Adrenal gland (tissue), 5 donors: ENCODE measurements around the gene MKNK1.

Source experiments
- CTCF ChIP-seq, 6 experiments: fragments of 450-650 bp in 4 of 6; fragments of 200-600 bp in 2 of 6; sonication (generic) in 1 of 6; IDR thresholded peaks; 1 replicate in 5 of 6; 2 replicates in 1 of 6; pipeline versions ENCODE4 v1.5.1 to v1.8.0; 2016 to 2021; ENCODE audit warnings: antibody characterized with exemption in 6 of 6, mild to moderate bottlenecking in 2 of 6, moderate library complexity in 1 of 6
- POLR2A ChIP-seq, 2 donors: fragments of 450-650 bp; IDR thresholded peaks; one replicate each; pipeline ENCODE4 v1.6.1; 2017; ENCODE audit warnings: antibody characterized with exemption in 2 of 2, mild to moderate bottlenecking in 2 of 2, moderate library complexity in 1 of 2
- donor health status: DM: no; HTN: no; CAD: no.

GRCh38 chr1:46517932-46518498 lies 86.1 kb downstream of the MKNK1 start:
- TF ChIP-seq CTCF (IDR thresholded peaks at IDR 0.05) = no peak
- TF ChIP-seq POLR2A (IDR thresholded peaks at IDR 0.05) = no peak
